CD4-positive, alpha-beta T cell treated with Interleukin-6 for 4 hours (primary cell): ENCODE measurements around the gene ZNF846.
"Not testable (repeated sequence)": the region's sequence is repeated elsewhere in the genome, so short reads cannot be mapped to it uniquely, and the experiment has no call there.

Source experiments
- DNase-seq: peaks from one replicate; pipeline ENCODE4 v3.0.0-alpha.2; 2020; ENCODE audit warnings: mixed read lengths

Gene ZNF846

DNA sequence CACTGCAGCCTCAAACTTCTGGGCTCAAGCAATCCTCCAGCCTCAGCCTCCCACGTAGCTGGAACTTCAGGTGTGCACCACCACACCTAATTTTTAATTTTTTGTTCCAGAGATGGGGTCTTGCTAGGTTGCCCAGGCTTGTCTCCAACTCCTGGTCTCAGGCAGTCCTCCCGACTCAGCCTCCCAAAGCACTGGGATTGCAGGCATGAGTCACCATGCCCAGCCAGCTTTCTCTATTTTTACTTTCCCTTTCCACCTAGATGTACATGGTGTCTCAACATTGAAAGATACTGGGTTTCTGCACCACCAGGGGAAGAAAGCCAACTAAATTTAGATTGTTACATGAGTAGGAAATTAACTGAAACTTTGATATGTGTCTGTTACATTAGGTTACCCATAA lies 13.8 kb upstream of the ZNF846 start:
- no peak for DNase-seq

DNA sequence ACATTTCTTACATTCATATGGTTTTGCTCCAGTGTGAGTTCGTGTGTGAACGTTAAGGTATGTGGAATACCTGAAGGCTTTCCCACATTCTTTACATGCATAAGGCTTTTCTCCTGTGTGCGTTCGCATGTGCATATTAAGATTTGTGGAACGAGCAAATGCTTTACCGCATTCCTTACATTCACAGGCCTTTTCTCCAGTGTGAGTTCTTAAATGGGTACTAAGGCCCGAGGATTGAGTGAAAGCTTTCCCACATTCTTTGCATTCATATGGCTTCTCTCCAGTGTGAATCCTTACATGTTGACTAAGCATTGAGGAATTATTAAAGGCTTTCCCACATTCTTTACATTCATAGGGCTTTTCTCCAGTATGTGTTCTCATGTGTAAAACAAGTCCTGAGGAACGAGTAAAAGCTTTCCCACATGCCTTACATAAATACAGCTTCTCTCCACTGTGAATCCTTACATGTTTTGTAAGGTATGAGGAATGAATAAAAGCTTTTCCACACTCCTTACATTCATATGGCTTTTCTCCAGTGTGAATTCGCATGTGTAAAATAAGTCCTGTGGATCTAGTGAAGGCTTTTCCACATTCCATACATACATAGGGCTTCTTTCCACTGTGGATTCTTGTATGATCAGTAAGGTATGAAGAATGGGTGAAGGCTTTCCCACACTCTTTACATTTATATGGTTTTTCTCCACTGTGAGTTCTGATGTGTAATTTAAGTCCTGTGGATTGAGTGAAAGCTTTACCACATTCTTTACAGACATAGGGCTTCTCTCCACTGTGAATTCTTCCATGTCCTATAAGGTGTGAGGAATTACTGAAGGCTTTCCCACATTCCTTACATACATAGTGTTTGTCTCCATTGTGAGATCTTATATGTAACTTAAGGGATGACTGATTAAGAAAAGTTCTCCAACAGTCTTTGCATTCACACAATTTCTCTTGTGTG lies 10.7 kb downstream of the ZNF846 start:
- no peak for DNase-seq

DNA sequence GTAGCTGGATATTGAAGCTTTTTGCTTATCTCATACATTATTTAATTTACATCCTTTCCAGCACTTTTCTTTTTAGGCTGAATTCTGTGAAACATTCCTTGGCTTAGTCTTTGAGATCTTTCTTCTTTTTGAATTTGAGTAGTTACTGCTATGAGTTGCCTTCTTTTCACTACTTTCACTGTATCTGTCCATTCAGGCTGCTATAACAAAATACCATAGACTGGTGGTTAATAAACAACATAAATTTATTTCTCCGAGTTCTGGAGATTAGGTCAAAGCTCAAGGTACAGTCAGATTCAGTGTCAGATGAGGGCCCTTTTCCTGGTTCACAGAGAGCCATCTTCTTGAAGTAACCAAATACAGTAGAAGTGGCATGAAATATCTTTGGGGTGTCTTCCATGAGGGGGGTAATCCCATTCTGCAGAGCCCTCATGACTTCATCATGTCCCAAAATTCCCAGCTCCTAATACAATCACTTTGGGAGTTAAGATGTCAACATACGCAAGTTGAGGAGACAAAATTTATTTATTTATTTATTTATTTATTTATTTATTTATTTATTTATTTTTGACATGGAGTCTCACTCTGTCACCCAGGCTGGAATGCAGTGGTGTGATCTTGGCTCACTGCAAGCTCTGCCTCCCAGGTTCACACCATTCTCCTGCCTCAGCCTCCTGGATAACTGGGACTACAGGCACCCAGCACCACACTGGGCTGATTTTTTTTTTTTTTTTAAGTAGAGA lies 15.7 kb downstream of the ZNF846 start:
- no peak for DNase-seq

DNA sequence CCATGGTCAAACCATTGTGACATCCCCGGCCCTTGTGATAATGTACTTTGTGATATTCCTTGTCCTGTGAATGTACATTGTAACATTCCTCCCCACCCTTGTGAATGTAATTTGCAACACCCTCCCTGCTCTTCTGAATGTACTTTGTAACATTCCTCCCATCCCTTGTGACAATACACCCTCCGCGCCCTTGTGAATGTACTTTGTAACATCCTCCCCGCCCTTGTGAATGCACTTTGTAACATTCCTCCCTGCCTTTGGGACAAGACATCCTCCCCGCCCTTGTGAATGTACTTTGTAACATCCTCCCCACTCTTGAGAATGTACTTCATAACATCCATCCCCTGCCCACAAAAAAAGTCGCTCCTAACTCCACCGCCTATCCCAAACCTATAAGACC lies 17.1 kb downstream of the ZNF846 start:
- no peak for DNase-seq

DNA sequence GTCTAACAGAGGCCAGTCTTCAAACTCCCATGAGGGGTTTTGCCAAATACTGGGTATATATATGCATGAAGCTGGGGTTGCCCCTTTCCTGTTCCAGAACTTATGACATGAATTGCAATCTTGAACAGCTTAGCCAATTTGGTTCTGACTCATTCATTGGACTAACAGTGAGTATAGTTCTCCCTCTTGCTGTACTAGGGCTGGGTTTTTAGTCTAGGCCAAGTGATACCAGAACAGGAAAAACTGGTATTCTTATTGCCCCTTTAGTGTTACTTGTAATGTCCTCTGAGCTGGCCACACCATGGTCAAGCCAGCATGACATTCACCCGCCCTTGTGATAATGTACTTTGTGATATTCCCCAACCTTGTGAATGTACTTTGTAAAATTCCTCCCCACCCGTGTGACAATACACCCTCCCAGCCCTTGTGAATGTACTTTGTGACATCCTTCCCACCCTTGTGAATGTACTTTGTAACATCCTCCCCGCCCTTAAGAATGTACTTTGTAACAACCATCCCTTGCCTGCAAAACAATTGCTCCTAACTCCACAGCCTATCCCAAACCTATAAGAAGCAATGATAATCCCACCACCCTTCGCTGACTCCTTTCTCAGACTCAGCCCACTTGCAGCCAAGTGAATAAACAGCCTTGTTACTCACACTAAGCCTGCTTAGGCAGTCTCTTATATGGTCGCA lies 26.9 kb downstream of the ZNF846 start:
- DNase-seq: no peak

DNA sequence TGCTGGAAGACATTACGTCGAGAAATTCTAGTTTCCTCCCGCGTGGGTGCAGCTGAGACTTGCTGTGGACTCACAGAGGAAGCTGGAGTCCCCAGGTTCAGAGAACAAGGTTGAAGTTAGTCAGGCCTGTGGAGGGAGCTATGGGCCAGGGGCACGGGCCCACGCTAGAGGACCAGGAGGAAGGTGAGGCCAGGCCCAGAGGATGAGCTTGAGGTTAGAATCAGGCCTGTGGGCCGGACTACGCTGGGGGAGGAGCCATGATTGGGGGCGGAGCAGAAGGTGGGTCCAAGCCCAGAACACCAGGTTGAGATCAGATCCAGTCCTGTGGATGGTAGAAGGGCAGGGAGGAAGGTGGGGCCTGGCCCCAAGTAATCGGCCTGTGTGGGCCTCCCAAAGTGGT lies 32.6 kb downstream of the ZNF846 start:
- no peak for DNase-seq

DNA sequence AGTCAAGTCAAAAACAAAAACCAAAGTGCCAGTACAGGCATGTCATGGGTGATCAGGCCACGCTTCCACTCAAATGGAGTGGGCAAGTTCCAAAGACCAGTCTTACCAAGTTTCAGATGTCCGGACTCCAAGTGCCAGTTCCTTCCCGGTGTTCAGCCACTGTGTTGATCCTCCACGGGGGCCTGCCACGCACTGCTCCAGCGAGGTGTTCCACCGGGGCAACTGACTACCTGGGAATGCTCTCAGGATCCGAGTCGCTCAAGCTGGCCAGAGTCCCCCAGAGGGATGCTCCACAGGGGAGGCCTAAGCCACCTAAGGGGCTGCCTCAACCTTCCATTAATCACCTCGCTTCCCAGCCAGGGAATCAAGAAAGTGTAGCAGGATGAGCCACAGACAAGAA lies 38.5 kb downstream of the ZNF846 start:
- not testable (repeated sequence) for DNase-seq

DNA sequence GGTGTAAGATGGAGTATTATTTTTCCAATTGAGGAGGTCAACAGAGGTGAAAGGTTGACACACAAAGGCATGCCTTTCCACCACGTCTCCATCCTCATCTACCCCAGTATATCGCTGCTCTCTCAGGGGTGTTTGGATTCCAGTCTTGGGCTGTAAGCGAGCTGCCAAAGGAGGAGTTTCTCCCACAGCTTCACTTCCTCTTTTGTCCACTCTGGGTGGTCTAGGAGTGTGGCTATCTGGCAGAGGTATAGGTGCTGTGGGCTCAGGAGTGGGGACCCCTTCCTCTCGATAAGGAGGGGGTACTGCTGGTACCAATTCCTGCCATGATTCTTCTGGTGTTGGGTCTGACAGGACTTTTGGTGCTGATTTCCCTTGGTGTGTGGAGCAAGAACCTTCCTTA lies 39.4 kb downstream of the ZNF846 start:
- DNase-seq: no peak

DNA sequence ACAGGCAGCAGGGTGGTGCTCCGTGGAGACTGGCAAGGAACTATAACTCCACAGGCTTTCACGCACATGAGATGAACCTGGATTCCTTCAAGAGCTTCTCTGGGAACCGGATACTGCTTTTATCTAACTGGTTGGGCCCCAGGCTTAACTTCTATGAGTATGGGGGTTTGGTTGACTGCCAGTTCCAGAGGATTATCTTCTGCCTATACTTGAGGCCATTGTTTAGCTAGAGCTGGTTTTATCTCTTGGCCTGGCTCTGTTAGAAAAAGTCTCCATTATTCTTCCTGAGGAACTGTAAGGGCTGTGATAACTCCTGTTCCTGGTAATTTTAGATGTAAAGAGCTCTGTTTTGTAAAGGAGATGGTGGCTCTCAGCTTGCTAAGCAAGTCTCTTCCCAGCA lies 40.9 kb downstream of the ZNF846 start:
- no peak for DNase-seq

DNA sequence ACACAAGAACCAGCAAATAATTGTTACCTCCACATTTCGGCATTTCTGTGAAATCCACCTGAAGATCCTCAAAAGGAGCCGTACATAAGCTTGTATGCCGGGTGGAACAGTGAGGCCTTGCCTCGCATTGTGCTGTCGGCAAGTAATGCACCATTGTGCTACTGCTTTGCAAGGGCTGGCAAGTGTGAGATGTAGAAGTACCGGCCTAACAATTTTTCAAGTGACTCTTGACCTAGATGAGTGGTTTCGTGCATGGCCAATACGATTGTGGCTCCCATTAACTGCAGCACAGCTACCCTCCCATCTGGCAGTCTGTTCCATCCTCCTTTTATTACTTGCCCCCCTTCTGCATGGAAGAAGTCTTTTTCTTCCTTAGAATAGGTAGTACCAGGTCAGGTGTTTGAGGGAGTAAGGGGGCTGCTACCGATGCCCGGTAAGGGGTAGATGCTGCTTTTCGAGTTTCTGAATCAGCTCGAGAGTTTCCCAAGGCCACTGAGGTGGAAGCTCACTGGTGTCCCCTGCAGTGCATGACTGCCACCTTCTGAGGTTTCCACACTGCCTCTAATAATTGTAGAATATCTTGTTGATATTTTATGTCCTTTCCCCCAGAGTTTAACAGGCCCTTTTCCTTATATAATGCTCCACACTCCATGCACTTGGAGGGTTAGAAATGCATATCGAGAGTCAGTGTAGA lies 42.9 kb downstream of the ZNF846 start:
- not testable (repeated sequence) for DNase-seq

DNA sequence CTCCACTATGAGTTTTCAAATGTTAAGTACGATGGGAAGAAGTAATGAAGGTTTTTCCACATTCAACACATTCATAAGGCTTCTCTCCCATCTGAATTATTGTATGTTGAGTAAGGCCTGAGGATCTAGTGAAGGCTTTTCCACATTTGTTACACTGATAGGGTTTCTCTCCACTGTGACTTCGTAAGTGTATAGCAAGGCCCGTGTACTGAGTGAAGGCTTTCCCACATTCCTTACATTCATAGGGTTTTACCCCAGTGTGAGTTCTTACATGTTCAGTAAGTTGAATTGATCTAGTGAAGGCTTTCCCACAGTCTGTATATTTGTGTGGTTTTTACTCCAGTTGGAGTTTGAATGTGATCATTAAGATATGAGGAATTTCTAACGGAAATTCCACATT lies 44.4 kb downstream of the ZNF846 start:
- no peak for DNase-seq

DNA sequence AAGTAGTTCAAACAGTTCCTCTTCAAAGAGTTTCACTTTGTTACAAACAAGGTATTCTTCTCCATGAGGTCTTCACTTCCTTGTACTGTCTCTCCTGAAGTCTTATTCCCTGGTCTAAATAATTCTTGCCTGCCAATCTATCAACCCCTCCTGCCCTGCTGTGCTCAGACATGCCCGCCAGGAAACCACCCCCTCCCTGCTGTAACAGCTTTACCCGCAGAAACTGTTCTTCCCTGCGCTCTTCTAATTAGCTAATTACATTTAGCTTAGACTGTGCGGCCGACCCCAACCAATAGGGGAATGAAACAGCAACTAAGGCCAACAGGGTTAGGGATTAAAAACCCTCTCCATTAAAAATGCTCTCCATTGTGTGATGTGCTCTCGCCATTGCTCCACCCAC lies 46.7 kb downstream of the ZNF846 start:
- DNase-seq: no peak

DNA sequence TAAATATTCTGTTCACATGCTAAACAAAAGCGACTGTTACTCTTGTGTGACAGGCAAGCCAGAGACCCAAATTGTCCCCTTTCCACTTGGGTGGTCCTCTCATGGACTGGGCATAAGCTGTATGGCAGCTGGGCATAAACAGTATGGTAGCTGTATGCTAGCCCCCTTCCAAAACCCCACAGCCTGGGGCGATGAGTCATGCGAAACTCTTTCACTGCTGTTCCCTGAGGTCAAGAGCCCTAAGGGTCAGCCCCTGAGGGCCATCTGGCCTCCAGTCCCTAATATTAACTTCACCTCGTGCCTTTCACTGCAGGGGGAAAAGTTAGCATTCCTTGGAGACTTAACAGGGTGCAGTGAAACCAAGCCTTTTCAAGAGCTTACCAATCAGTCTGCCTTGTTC lies 48.0 kb downstream of the ZNF846 start:
- DNase-seq: no peak

DNA sequence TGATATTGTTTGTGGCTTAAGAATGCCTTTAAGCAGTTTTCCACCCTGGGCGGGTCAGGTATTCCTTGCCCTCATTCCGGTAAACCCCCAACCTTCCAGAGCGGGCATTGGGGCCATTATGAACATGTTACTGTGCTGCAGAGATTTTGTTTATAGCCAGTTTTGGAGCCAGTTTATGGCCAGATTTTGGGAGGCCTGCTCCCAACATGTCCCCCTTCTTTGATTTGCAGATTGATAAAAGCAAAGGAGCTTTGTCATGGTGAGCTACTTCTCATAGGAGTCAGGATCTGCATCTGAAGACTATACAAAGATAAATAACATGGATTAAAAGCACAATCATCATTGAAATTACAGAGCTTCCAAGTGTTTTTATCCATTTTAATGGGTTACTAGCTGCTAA lies 56.7 kb downstream of the ZNF846 start:
- DNase-seq: no peak

DNA sequence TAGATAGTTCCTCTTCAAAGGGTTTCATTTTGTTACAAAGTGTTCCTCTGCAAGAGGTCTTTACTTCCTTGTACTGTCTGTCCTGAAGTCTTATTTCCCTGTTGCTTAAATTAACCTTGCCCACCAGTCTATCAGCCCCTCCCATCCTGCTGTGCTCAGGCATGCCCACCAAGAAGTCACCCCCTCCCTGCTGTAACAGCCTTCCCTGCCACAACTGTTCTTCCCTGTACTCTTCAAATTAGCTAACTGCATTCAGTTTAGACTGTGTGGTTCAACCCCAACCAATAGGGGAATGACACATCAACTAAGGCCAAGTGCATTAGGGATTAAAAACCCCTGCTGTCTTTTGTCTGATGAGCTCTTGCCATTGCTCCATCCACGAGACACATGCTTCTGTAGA lies 59.2 kb downstream of the ZNF846 start:
- DNase-seq: no peak

DNA sequence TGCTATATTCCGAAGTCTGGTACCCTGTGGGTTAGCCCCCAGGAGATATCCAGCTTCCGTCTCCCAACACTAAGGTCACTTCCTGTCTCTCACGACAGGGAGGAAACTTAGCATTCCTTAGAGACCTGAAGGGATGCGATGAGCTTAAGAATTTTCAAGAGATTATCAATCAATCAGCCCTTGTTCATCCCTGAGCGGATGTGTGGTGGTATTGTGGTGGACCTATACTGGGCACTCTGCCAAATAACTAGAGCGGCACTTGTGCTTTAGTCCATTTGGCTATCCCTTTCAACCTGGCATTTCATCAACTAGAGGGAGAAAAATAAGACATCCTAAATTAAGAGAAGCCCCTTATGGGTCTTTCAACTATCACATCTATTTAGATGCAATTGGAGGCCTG lies 62.7 kb downstream of the ZNF846 start:
- DNase-seq: no peak

DNA sequence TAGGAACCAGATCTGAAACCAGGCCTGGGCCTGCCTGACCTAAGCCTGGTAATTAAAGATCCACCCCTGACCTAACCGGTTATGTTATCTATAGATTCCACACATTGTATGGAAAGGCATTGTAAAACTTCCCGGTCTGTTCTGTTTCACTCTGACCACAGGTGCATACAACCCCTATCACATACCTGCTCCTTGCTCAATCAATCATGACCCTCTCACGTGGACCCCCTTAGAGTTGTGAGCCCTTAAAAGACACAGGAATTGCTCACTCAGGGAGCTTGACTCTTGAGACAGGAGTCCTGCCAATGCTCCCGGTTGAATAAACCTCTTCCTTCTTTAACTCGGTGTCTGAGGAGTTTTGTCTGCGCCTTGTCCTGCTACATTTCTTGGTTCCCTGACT lies 66.4 kb downstream of the ZNF846 start:
- DNase-seq: no peak
